GM12872 (cell line): Measurements from ENCODE around the gene GPSM3.
A peak's percentile ranks its signal among the peaks of the same experiment; 100 is the strongest.

Experiments used
- CTCF ChIP-seq: IDR thresholded peaks from 3 replicates; pipeline ENCODE4 v1.5.1; 2011; ENCODE audit warnings: low read depth, mild to moderate bottlenecking, low read length, moderate library complexity; ENCODE audit not compliant: insufficient read depth

Gene GPSM3, protein sequence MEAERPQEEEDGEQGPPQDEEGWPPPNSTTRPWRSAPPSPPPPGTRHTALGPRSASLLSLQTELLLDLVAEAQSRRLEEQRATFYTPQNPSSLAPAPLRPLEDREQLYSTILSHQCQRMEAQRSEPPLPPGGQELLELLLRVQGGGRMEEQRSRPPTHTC

DNA sequence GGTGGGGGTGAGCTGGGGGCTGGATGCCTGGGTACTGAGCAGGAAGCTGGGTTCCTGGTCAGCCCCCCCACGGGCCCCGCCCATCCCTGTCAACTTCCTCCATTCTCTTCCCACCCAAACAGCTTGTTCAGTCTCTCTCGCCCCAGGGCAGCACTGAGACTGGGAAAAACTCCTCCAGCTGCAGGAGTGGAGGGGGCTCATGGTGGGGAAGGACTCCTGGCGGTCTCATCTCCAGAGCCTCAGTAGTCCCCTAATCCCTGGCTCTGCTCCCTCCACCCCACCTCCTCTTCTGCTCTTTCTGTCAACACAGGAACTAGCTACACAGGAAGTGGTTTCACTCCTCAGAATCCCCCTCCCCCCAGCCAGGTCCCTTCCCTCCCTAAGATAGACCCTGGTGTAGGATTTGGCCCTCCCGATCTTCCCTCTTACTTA, at the start of gene GPSM3:
GPSM3 (minus strand) TSS at position 36 of the 432 bp plus-strand sequence. CDS start 130 bp downstream, outside the sequence.
- TF ChIP-seq CTCF, result no peak

DNA sequence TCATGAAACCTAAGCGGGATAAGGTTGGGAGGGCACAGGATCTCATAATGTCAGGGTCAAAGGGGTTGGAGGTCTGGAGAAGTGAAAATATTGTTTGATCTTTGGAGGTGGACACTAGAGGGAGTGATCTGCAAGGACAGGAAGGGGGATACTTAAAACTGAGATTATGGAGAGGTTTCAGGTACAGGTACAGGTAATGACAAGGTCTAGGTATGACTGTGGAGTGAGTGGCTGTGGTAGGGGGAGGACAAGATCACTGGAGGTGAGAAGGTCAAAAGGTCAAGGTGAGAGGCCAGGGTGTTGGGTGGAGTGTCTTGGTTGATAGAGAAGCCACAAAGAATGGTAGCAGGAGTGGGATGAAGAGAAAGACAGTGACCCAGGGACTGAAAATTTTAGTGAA, 48.2 kb upstream of the GPSM3 start:
- 0 out of 3 replicates have a peak, but pooled peaks have one; percentile 3 for TF ChIP-seq CTCF

DNA sequence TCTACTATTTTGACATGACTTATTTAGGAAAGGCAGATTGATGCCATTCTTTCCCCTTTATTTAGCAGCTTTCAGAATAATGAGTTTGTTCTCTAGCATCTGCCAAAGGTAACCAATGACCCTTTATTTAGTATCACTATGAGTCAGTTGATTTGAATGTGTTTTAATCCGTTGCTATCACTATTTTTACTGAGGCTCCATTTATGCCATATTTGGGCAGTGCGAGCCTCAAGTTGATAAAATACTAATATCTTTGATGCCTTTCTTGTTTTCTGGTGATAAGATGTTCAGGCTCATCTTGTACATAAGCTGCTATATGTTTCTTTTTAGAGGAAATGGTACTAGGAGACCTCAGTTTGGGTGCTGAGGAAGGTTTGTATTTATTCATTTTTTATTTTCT, 47.0 kb upstream of the GPSM3 start:
- no peak for TF ChIP-seq CTCF

DNA sequence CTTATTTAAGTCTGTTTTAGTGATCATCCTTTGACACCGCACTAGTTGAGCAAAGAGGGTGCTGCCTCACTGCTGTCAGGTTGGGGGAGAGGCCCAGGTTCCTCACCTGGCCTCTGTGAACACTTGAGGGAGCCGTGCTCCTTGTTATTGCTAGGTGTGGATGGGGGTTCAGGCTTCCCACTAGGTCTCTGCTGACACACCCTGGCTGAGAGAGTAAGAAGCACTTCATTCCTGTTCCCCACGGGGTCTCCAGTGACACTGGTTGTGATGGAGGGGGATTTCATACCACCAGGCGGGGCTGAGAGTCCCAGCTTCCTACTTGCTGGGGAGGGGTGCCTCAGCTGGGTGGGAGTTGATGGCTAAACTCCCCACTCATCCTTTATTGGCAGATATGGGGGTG, 42.5 kb upstream of the GPSM3 start:
- TF ChIP-seq CTCF, result peak; percentile 23; the same call in 1 of the 3 replicates

DNA sequence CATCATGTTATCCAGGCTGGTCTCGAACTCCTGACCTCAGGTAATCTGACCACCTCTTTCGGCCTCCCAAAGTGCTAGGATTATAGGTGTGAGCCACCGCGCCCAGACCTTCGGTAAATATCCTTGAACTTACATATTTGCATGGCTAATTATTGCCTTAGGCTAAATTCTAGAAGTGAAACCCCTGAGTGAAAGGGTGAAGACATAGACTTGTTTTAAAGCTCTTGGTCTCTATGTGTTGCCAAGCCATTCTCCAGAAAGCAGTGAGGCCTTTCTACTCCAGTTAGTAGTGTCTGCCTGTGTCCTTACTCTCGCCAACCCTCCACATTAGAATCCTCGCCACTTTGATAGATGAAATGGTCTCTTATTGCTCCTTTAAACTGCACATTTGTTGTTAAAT, 34.0 kb upstream of the GPSM3 start:
- no peak for TF ChIP-seq CTCF

DNA sequence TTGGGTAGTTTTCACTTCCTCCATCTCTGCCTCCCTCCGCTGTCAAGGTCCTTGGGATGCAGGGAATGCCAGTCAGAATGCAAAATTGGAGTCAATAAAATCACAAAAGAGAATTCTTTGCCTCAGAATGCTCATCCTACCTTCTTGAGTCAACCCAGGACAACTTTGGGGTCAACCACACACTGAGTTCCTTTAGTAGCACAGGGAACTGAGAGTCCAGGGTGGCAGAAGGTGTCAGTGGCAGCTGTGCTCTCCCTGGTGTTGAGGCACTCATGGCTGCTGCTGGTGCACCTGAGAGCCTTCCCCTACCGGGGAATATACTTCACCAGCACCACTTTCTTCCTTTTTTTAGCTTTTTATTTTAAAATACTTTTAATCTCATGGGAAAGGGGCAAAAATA, 32.3 kb upstream of the GPSM3 start:
- no peak for TF ChIP-seq CTCF

- no peak for TF ChIP-seq CTCF
These were observed 31.1 kb upstream of the GPSM3 start, which contains the start of gene NOTCH4 for GRCh38 chr6:32223258-32224235. NOTCH4 (minus strand) TSS chr6:32224067; CDS start chr6:32223928, 139 bp downstream.
